Measurements from ENCODE around the gene EEF2.

GRCh38 chr19:4032436-4032835 lies 47.2 kb upstream of the EEF2 start:
- TF ChIP-seq CTCF (conservative IDR thresholded peaks at IDR 0.05; ENCODE audit: low read depth, low read length) (no peak), EZH2 (IDR thresholded peaks at IDR 0.05; ENCODE audit: borderline replicate concordance, low read depth, low read length, poor library complexity, severe bottlenecking) (no peak)

All from A673 (cell line).